ENCODE measurements around the gene DOCK8.
"Not testable (repeated sequence)": the region's sequence is repeated elsewhere in the genome, so short reads cannot be mapped to it uniquely, and the experiment has no call there.

DOCK8 gene

GRCh38 chr9:398085-398484 is 183.4 kb downstream of the DOCK8 start:
- H3K4me3 ChIP-seq (ENCODE audit: low read depth in 1 of 5, low read length in 5 of 5), result no peak overlapping the region

GRCh38 chr9:401223-401622 is 186.6 kb downstream of the DOCK8 start:
- H3K4me1 ChIP-seq (ENCODE audit: control insufficient read depth in 5 of 5, insufficient read depth in 5 of 5, low read length in 5 of 5), result no peaks in the 10 kb centered on the region
- peaks cover 13 to 54% (median 34%) of the 10 kb centered on the region in 5 donors for H3K36me3 ChIP-seq (ENCODE audit: control insufficient read depth in 5 of 5, insufficient read depth in 5 of 5, low read length in 5 of 5)

More at GRCh38 chr9:398085-398484, 183.4 kb downstream of the DOCK8 start:
- Histone ChIP-seq H3K36me3 (ENCODE audit: control insufficient read depth in 5 of 5, insufficient read depth in 5 of 5, low read length in 5 of 5) (peaks cover 8 to 61% (median 27%) of the 10 kb centered on the region in 5 donors), H3K27ac (ENCODE audit: low read depth, low read length) (no peak overlapping the region), H3K9ac (ENCODE audit: low read length in 5 of 5) (no peak overlapping the region), H3K4me1 (ENCODE audit: control insufficient read depth in 5 of 5, insufficient read depth in 5 of 5, low read length in 5 of 5) (peaks cover 0 to 5% (median 0%) of the 10 kb centered on the region in 5 donors), H3K27me3 (ENCODE audit: control insufficient read depth in 5 of 5, insufficient read depth in 4 of 5, low read length in 5 of 5) (no peaks in the 10 kb centered on the region), H3K9me3 (ENCODE audit: control insufficient read depth in 5 of 5, low read length in 5 of 5) (no peaks in the 10 kb centered on the region)

GRCh38 chr9:404234-404633 is 189.6 kb downstream of the DOCK8 start:
- H3K4me1 ChIP-seq (ENCODE audit: control insufficient read depth in 5 of 5, insufficient read depth in 5 of 5, low read length in 5 of 5), result no peaks in the 10 kb centered on the region
- H3K9ac ChIP-seq (ENCODE audit: low read length in 5 of 5), result no peak overlapping the region

More at GRCh38 chr9:401223-401622, 186.6 kb downstream of the DOCK8 start:
- Histone ChIP-seq H3K4me3 (ENCODE audit: low read depth in 1 of 5, low read length in 5 of 5) (no peak overlapping the region), H3K27me3 (ENCODE audit: control insufficient read depth in 5 of 5, insufficient read depth in 4 of 5, low read length in 5 of 5) (no peaks in the 10 kb centered on the region), H3K9ac (ENCODE audit: low read length in 5 of 5) (no peak overlapping the region), H3K27ac (ENCODE audit: low read depth, low read length) (no peak overlapping the region), H3K9me3 (ENCODE audit: control insufficient read depth in 5 of 5, low read length in 5 of 5) (no peaks in the 10 kb centered on the region)

GRCh38 chr9:405341-405740 is 190.7 kb downstream of the DOCK8 start:
- Histone ChIP-seq H3K4me3 (ENCODE audit: low read depth in 1 of 5, low read length in 5 of 5) (no peak overlapping the region), H3K9me3 (ENCODE audit: control insufficient read depth in 5 of 5, low read length in 5 of 5) (no peaks in the 10 kb centered on the region), H3K9ac (ENCODE audit: low read length in 5 of 5) (no peak overlapping the region), H3K4me1 (ENCODE audit: control insufficient read depth in 5 of 5, insufficient read depth in 5 of 5, low read length in 5 of 5) (no peaks in the 10 kb centered on the region), H3K27ac (ENCODE audit: low read depth, low read length) (no peak overlapping the region), H3K36me3 (ENCODE audit: control insufficient read depth in 5 of 5, insufficient read depth in 5 of 5, low read length in 5 of 5) (peaks cover 17 to 56% (median 44%) of the 10 kb centered on the region in 5 donors), H3K27me3 (ENCODE audit: control insufficient read depth in 5 of 5, insufficient read depth in 4 of 5, low read length in 5 of 5) (no peaks in the 10 kb centered on the region)

More at GRCh38 chr9:404234-404633, 189.6 kb downstream of the DOCK8 start:
- H3K36me3 ChIP-seq (ENCODE audit: control insufficient read depth in 5 of 5, insufficient read depth in 5 of 5, low read length in 5 of 5), result peaks cover 21 to 66% (median 48%) of the 10 kb centered on the region in 5 donors
- no peaks in the 10 kb centered on the region for H3K27me3 ChIP-seq (ENCODE audit: control insufficient read depth in 5 of 5, insufficient read depth in 4 of 5, low read length in 5 of 5)
- no peak overlapping the region for H3K27ac ChIP-seq (ENCODE audit: low read depth, low read length)
- no peaks in the 10 kb centered on the region for H3K9me3 ChIP-seq (ENCODE audit: control insufficient read depth in 5 of 5, low read length in 5 of 5)
- H3K4me3 ChIP-seq (ENCODE audit: low read depth in 1 of 5, low read length in 5 of 5), result no peak overlapping the region

- H3K27ac ChIP-seq (ENCODE audit: low read depth, low read length), result no peak overlapping the region
- no peaks in the 10 kb centered on the region for H3K27me3 ChIP-seq (ENCODE audit: control insufficient read depth in 5 of 5, insufficient read depth in 4 of 5, low read length in 5 of 5)
- no peak overlapping the region for H3K9ac ChIP-seq (ENCODE audit: low read length in 5 of 5)
- no peaks in the 10 kb centered on the region for H3K4me1 ChIP-seq (ENCODE audit: control insufficient read depth in 5 of 5, insufficient read depth in 5 of 5, low read length in 5 of 5)
- no peak overlapping the region for H3K4me3 ChIP-seq (ENCODE audit: low read depth in 1 of 5, low read length in 5 of 5)
- no peaks in the 10 kb centered on the region for H3K9me3 ChIP-seq (ENCODE audit: control insufficient read depth in 5 of 5, low read length in 5 of 5)
- H3K36me3 ChIP-seq (ENCODE audit: control insufficient read depth in 5 of 5, insufficient read depth in 5 of 5, low read length in 5 of 5), result peaks cover 12 to 39% (median 29%) of the 10 kb centered on the region in 5 donors
Observed at GRCh38 chr9:406886-407654, 192.4 kb downstream of the DOCK8 start.

GRCh38 chr9:409655-410054 is 195.0 kb downstream of the DOCK8 start:
- H3K4me3 ChIP-seq (ENCODE audit: low read depth in 1 of 5, low read length in 5 of 5); H3K9ac ChIP-seq (ENCODE audit: low read length in 5 of 5); H3K27me3 ChIP-seq (ENCODE audit: control insufficient read depth in 5 of 5, insufficient read depth in 4 of 5, low read length in 5 of 5); H3K4me1 ChIP-seq (ENCODE audit: control insufficient read depth in 5 of 5, insufficient read depth in 5 of 5, low read length in 5 of 5); H3K27ac ChIP-seq (ENCODE audit: low read depth, low read length); H3K9me3 ChIP-seq (ENCODE audit: control insufficient read depth in 5 of 5, low read length in 5 of 5): not testable (repeated sequence)
- peaks cover 14 to 37% (median 26%) of the 10 kb centered on the region in 5 donors for H3K36me3 ChIP-seq (ENCODE audit: control insufficient read depth in 5 of 5, insufficient read depth in 5 of 5, low read length in 5 of 5)

- no peak overlapping the region for H3K9ac ChIP-seq (ENCODE audit: low read length in 5 of 5)
- H3K27me3 ChIP-seq (ENCODE audit: control insufficient read depth in 5 of 5, insufficient read depth in 4 of 5, low read length in 5 of 5), result no peaks in the 10 kb centered on the region
- no peak overlapping the region for H3K27ac ChIP-seq (ENCODE audit: low read depth, low read length)
- peaks cover 3 to 29% (median 3%) of the 10 kb centered on the region in 5 donors for H3K36me3 ChIP-seq (ENCODE audit: control insufficient read depth in 5 of 5, insufficient read depth in 5 of 5, low read length in 5 of 5)
- no peaks in the 10 kb centered on the region for H3K9me3 ChIP-seq (ENCODE audit: control insufficient read depth in 5 of 5, low read length in 5 of 5)
- no peak overlapping the region for H3K4me3 ChIP-seq (ENCODE audit: low read depth in 1 of 5, low read length in 5 of 5)
- no peaks in the 10 kb centered on the region for H3K4me1 ChIP-seq (ENCODE audit: control insufficient read depth in 5 of 5, insufficient read depth in 5 of 5, low read length in 5 of 5)
Observed at GRCh38 chr9:414595-414994, 199.9 kb downstream of the DOCK8 start.

- Histone ChIP-seq H3K27me3 (ENCODE audit: control insufficient read depth in 5 of 5, insufficient read depth in 4 of 5, low read length in 5 of 5) (no peaks in the 10 kb centered on the region), H3K9ac (ENCODE audit: low read length in 5 of 5) (no peak overlapping the region), H3K27ac (ENCODE audit: low read depth, low read length) (no peak overlapping the region), H3K4me1 (ENCODE audit: control insufficient read depth in 5 of 5, insufficient read depth in 5 of 5, low read length in 5 of 5) (no peaks in the 10 kb centered on the region), H3K9me3 (ENCODE audit: control insufficient read depth in 5 of 5, low read length in 5 of 5) (no peaks in the 10 kb centered on the region), H3K4me3 (ENCODE audit: low read depth in 1 of 5, low read length in 5 of 5) (no peak overlapping the region), H3K36me3 (ENCODE audit: control insufficient read depth in 5 of 5, insufficient read depth in 5 of 5, low read length in 5 of 5) (peaks cover 13 to 57% (median 14%) of the 10 kb centered on the region in 5 donors)
Observed at GRCh38 chr9:419571-420171, 205.0 kb downstream of the DOCK8 start.

- Histone ChIP-seq H3K27ac (ENCODE audit: low read depth, low read length) (no peak overlapping the region), H3K9ac (ENCODE audit: low read length in 5 of 5) (no peak overlapping the region), H3K4me3 (ENCODE audit: low read depth in 1 of 5, low read length in 5 of 5) (no peak overlapping the region), H3K9me3 (ENCODE audit: control insufficient read depth in 5 of 5, low read length in 5 of 5) (no peaks in the 10 kb centered on the region), H3K27me3 (ENCODE audit: control insufficient read depth in 5 of 5, insufficient read depth in 4 of 5, low read length in 5 of 5) (no peaks in the 10 kb centered on the region), H3K36me3 (ENCODE audit: control insufficient read depth in 5 of 5, insufficient read depth in 5 of 5, low read length in 5 of 5) (peaks cover 13 to 50% (median 14%) of the 10 kb centered on the region in 5 donors), H3K4me1 (ENCODE audit: control insufficient read depth in 5 of 5, insufficient read depth in 5 of 5, low read length in 5 of 5) (no peaks in the 10 kb centered on the region)
Observed at GRCh38 chr9:421896-422295, 207.2 kb downstream of the DOCK8 start.

GRCh38 chr9:426264-426663 is 211.6 kb downstream of the DOCK8 start:
- Histone ChIP-seq H3K36me3 (ENCODE audit: control insufficient read depth in 5 of 5, insufficient read depth in 5 of 5, low read length in 5 of 5) (peaks cover 9 to 39% (median 11%) of the 10 kb centered on the region in 5 donors), H3K4me3 (ENCODE audit: low read depth in 1 of 5, low read length in 5 of 5) (no peak overlapping the region), H3K9ac (ENCODE audit: low read length in 5 of 5) (no peak overlapping the region), H3K27me3 (ENCODE audit: control insufficient read depth in 5 of 5, insufficient read depth in 4 of 5, low read length in 5 of 5) (no peaks in the 10 kb centered on the region), H3K9me3 (ENCODE audit: control insufficient read depth in 5 of 5, low read length in 5 of 5) (no peaks in the 10 kb centered on the region), H3K4me1 (ENCODE audit: control insufficient read depth in 5 of 5, insufficient read depth in 5 of 5, low read length in 5 of 5) (no peaks in the 10 kb centered on the region), H3K27ac (ENCODE audit: low read depth, low read length) (no peak overlapping the region)
